ENCODE results near the gene PGM5.
"Not testable (repeated sequence)": the region's sequence is repeated elsewhere in the genome, so short reads cannot be mapped to it uniquely, and the experiment has no call there.

Gene PGM5

DNA sequence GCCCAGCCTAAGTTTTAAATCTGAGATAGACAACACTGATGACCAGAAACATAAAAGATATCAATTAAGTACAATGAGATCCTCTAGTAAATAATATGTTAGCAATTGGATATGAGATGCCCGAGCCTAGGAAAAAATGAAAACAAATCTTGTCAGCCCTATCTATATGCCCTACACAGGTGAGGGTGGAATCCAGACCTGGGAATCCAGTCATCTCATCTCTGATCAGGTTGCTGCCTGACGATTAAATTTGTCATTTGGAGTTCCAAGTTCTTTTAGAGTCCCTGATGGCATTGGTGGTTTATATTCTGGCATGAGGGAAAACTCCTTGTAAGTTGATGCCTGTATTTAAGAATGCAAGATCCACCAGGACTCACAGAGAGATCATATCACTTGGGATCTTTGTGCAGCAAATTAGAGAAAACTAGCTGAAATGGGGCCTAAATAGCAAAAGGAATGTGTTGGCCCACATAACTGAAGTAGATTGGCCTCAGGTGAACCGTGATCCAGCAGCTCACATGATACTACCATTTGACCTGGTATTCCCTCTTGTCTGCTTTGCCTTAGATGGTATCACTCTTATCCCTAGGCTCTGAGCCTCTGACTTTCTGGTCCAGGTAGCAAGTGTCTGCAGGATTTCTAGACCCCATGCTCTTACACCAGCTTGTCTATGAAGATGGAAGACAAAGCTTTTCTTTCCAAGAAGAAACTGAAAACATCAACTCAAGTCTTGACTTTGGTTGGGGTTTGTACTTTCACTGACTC is 48.2 kb downstream of the PGM5 start:
- H3K4me2 ChIP-seq, H3K4me3 ChIP-seq, H3K4me1 ChIP-seq, H3K27ac ChIP-seq, H3K9ac ChIP-seq, H4K20me1 ChIP-seq, H3K36me3 ChIP-seq, H3K27me3 ChIP-seq, H3K9me3 ChIP-seq: not testable (repeated sequence)

DNA sequence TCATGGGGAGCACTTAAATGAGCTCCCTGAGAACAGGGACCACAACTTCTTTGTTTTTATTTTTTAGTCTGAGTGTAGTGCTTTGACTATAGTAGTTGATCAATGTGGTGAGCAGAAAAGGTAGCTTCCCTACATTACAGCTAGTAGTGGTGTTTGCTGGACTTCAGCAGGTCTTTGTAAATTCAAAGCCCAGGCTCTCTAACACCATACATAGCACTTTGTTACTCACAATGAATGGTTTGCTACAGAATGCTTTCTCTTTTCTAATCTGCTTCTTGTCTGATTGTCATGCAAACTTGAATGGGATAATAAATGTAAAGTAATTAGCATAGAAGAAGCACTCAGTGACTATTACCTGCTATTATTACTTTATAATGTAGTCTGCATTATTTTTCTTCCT is 55.5 kb downstream of the PGM5 start:
- H4K20me1 ChIP-seq, H3K27me3 ChIP-seq, H3K9me3 ChIP-seq, H3K36me3 ChIP-seq, H3K4me2 ChIP-seq, H3K9ac ChIP-seq, H3K4me1 ChIP-seq, H3K27ac ChIP-seq, H3K4me3 ChIP-seq: not testable (repeated sequence)

DNA sequence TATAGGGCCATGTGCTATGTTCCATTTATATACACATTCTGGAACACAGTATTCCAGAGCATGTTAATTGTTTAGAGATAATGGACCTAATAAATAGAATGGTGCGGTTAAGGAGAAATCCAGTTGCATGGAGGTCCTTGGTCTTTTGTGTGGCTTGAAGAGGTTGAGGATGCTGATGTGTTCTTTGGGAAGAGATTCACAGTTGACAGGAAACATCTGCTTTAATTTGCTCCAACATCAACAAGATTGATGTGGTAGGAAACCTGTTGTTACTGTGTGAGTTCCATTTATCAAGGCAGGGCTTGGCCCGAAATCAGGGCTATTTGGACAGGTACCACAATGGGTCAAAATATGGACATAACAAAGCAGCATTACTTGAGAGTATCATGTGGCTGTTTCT is 56.3 kb downstream of the PGM5 start:
- not testable (repeated sequence) for H3K9ac ChIP-seq, H4K20me1 ChIP-seq, H3K27me3 ChIP-seq

DNA sequence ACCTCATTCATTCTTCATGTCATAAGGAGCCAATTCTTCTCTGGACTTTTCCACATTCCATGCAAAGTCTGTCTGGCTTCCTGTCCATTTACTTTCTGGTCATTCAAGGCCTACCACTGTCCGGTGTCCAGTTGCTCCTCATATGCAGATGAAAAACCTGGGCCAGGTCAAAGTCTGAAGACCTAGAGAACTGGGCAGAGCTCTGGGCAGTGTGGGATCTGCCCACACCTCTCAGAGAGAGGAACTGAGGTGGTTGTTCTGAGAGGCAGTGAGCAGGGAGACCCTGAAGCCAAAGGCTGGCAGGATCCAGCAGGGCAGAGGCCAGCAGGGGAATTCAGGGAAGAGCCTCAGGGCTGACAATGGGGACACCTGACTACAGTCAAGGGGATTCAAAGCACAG is 58.7 kb downstream of the PGM5 start:
- not testable (repeated sequence) for H3K4me1 ChIP-seq, H3K9ac ChIP-seq, H3K4me2 ChIP-seq, H3K9me3 ChIP-seq, H3K27me3 ChIP-seq, H4K20me1 ChIP-seq, H3K4me3 ChIP-seq, H3K27ac ChIP-seq, H3K36me3 ChIP-seq

More for the DNA sequence above, 56.3 kb downstream of the PGM5 start:
- H3K4me3 ChIP-seq, H3K9me3 ChIP-seq, H3K4me1 ChIP-seq, H3K36me3 ChIP-seq, H3K27ac ChIP-seq, H3K4me2 ChIP-seq: not testable (repeated sequence)

DNA sequence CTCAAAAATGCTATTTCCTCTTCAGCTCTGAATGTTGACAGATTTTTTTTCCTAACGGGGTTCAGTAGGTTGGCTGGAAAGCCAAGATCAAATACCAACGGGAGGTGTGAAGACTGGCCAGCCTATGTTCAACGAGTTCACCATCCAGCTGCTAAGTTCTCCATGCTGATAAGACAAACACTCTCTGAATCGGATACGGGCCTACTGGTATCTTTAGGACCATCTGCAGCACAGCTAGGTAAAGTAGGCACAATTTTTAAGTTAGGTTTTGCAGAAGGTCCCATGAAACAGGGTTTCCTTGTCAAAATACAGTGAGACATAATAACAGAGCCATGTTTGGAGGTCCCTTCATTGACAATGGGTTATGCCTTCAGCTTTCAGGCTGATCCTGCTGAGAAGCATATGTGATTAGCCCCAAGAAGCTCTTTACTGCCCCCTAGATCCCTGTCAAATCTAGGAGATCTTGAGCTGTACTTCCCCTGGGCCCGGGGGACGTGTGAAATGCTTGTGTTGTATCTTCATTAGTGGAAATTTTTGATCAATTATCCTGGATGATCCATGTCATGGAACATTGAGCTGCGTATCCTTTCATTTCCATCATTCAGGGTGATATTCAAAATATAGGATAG is 60.6 kb downstream of the PGM5 start:
- Histone ChIP-seq H3K4me3 (no peak overlapping the region), H3K9me3 (no peaks in the 10 kb centered on the region), H3K4me2 (no peak overlapping the region), H3K27ac (no peak overlapping the region), H3K27me3 (no peaks in the 10 kb centered on the region), H3K36me3 (no peaks in the 10 kb centered on the region), H3K4me1 (no peaks in the 10 kb centered on the region), H4K20me1 (no peaks in the 10 kb centered on the region), H3K9ac (no peak overlapping the region)
- no peak for TF ChIP-seq Cebpa-rat (IDR thresholded peaks at IDR 0.05)

DNA sequence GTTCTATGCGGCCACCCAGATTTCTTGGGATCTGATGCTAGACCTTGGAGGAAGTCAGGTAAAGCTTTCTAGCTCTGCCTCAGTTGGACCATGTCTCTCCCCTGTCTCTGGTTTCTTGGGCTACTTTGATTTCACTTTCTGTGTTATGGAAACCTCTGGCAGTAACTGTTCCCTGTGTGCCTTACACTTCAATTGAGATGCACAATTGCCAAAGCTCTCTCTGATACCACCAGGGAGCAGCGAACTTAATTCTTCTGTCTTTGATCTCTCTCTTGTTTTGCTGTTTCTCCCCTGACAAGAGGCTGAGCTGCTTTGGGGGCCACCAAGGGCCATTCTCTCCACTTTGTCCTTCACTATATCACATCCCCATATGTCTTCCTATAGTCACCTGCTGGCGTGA is 61.4 kb downstream of the PGM5 start:
- Histone ChIP-seq H3K9ac (no peak overlapping the region), H3K9me3 (no peaks in the 10 kb centered on the region), H3K4me1 (no peaks in the 10 kb centered on the region), H4K20me1 (no peaks in the 10 kb centered on the region), H3K27me3 (no peaks in the 10 kb centered on the region), H3K36me3 (no peaks in the 10 kb centered on the region), H3K4me2 (no peak overlapping the region), H3K4me3 (no peak overlapping the region), H3K27ac (no peak overlapping the region)
- no peak for TF ChIP-seq Cebpa-rat (IDR thresholded peaks at IDR 0.05)

DNA sequence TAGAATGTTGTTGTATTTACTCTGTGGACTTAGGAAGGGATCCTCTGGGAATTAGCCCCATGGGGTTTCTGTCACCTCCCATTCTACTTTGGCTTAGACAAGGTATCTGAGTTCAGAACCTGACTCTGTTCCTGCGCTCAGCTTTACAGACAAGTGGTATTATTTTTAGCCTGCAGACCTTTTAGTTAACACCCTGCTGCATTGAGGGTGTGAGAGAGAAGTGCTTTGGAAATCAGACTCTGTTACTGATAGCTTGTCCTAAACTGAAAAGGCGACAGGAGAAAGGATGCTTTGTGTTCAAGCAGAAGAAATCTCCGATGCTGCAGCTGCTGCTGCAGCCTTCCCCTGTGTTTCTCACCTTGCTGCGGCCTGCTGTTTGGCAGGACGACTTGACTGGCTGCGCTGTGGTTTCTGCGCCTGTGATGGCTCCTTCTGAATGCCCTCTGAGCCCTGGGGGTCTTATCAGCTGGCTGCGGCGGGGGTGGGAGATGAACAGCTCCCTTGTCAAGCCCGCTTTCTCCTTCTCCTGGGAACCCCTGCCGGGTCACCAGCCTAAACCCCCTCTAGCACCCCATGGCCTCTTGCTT is 61.9 kb downstream of the PGM5 start:
- TF ChIP-seq Cebpa-rat (IDR thresholded peaks at IDR 0.05): no peak
- Histone ChIP-seq H3K4me1 (no peaks in the 10 kb centered on the region), H4K20me1 (no peaks in the 10 kb centered on the region), H3K27me3 (no peaks in the 10 kb centered on the region), H3K36me3 (no peaks in the 10 kb centered on the region), H3K4me3 (no peak overlapping the region), H3K4me2 (no peak overlapping the region), H3K27ac (no peak overlapping the region), H3K9ac (no peak overlapping the region), H3K9me3 (no peaks in the 10 kb centered on the region)

DNA sequence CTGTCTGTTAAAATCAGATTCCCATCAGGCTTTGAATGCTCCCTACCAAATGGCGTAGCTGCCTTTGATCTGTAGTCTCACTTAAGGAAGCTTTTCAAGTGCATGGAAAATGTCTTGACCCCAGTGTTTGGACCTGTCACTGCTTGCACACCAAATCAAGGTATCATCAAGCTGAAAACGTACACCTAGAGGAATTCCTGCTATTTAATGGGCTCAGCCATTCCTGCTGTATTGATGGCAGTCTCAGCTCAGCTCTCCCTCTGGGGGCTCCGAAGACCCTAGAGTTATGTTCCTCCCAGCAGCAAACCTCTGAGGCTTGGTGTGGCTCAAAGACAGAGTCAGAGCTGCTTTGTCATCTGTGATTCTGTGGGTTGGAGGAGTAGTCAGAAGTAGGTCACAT is 63.5 kb downstream of the PGM5 start:
- no peak for TF ChIP-seq Cebpa-rat (IDR thresholded peaks at IDR 0.05)
- H4K20me1 ChIP-seq: no peaks in the 10 kb centered on the region
- H3K9ac ChIP-seq: no peak overlapping the region
- no peak overlapping the region for H3K27ac ChIP-seq
- H3K4me1 ChIP-seq: no peaks in the 10 kb centered on the region
- H3K9me3 ChIP-seq: no peaks in the 10 kb centered on the region
- no peaks in the 10 kb centered on the region for H3K36me3 ChIP-seq
- H3K4me2 ChIP-seq: no peak overlapping the region
- no peak overlapping the region for H3K4me3 ChIP-seq
- no peaks in the 10 kb centered on the region for H3K27me3 ChIP-seq

DNA sequence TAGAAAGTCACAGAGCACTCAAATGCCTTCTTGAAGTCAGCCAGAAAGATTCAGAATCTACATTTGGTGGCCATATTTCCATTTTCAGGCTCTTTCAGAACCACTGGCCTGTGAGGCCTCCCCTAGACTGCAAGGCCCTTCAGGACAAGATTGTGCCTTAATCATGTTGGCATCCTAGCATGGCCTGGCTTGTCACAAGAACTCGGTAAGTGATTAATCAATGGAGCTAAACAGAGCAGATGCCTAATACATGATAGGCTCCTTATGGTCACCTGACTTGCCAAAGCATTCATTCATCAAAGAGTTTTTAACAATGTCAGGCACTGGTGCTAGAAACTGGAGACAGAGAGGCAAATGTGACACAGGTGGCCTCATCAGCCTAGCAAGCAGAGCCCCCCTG is 70.3 kb downstream of the PGM5 start:
- Histone ChIP-seq H3K27ac (no peak overlapping the region), H4K20me1 (no peaks in the 10 kb centered on the region), H3K9ac (no peak overlapping the region), H3K9me3 (no peaks in the 10 kb centered on the region), H3K27me3 (no peaks in the 10 kb centered on the region), H3K36me3 (no peaks in the 10 kb centered on the region), H3K4me3 (no peak overlapping the region), H3K4me1 (no peaks in the 10 kb centered on the region), H3K4me2 (no peak overlapping the region)
- TF ChIP-seq Cebpa-rat (IDR thresholded peaks at IDR 0.05): no peak

DNA sequence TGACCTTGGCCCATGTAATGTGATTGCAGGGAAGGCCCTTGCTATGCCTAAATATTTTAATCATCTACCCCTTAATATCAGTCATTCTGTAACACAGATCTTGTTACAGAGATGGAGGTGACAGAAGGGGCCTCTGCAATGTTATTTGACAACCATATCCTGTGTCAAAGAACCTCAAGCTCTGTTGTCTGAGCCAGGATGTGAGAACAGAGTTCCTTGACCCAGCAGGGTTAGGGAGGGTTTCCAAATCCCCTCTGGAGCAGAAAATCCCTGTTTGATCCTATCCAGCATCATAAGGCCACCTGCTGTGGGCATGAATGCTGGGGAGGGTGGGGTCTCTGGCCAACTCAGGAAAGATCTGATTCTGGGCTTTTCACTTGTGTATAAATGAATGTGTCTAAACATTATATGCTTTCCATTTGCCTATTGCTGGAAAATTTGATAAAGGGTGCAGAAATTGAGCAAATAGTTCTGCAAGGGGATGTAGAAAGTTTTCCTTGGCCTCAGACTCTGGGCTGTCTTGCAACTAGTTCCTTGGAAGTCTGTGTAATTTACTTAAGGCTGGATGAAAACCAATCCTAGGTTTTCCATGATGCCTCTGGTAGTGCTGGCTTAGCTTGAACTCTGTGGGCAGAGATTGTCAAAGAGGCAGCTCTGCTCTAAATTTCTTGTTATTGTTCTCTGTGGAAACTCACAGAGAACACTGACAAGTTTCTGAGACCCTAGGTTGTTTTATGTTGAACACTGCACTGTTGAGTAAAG is 71.0 kb downstream of the PGM5 start:
- Histone ChIP-seq H3K4me3 (no peak overlapping the region), H3K4me1 (no peaks in the 10 kb centered on the region), H3K27me3 (no peaks in the 10 kb centered on the region), H3K9me3 (no peaks in the 10 kb centered on the region), H4K20me1 (no peaks in the 10 kb centered on the region), H3K27ac (no peak overlapping the region), H3K4me2 (no peak overlapping the region), H3K36me3 (no peaks in the 10 kb centered on the region), H3K9ac (no peak overlapping the region)
- no peak for TF ChIP-seq Cebpa-rat (IDR thresholded peaks at IDR 0.05)

Measured in BLaER1 (cell line).